ENCODE results near the gene KIAA1958.

- no peak for TF ChIP-seq POLR2AphosphoS5 (IDR thresholded peaks at IDR 0.05)
- TF ChIP-seq CTCF (IDR thresholded peaks at IDR 0.05 in 8 of 11, conservative IDR thresholded peaks at IDR 0.05 in 3 of 11) = no peak
Observed at GRCh38 chr9:112648624-112649023, 162.0 kb downstream of the KIAA1958 start.
